Ectodermal cell (in vitro differentiated cells): Measurements from ENCODE around the gene NDUFAF8.

Experiments used
- H3K27ac ChIP-seq: 2 replicates; pipeline ENCODE4 v1.7.0; 2013; ENCODE audit warnings: mild to moderate bottlenecking, low read depth, low read length; ENCODE audit not compliant: insufficient read depth, poor library complexity, severe bottlenecking
- H3K27me3 ChIP-seq: 2 replicates; pipeline ENCODE4 v1.7.0; 2013; ENCODE audit warnings: mild to moderate bottlenecking, low read length; ENCODE audit not compliant: insufficient read depth, control insufficient read depth, poor library complexity, severe bottlenecking
- H3K36me3 ChIP-seq: one replicate; pipeline ENCODE4 v1.7.0; 2013; ENCODE audit warnings: low read length; ENCODE audit not compliant: control insufficient read depth, insufficient read depth
- H3K4me1 ChIP-seq: one replicate; pipeline ENCODE4 v1.7.0; 2013; ENCODE audit warnings: low read length; ENCODE audit not compliant: control insufficient read depth, insufficient read depth
- H3K4me3 ChIP-seq: 2 replicates; pipeline ENCODE4 v1.7.0; 2013; ENCODE audit warnings: low read depth, low read length, control low read depth; ENCODE audit not compliant: insufficient read depth
- H3K9me3 ChIP-seq: 2 replicates; pipeline ENCODE4 v1.7.0; 2013; ENCODE audit warnings: mild to moderate bottlenecking, low read length, moderate library complexity; ENCODE audit not compliant: control insufficient read depth
- WGBS, 2 experiments: methylation state at CpG; one replicate each; pipeline ENCODE4 v1.1.7; 2013; ENCODE audit warnings: missing lambda C conversion rate in 2 of 2; 5-methylcytosine and 5-hydroxymethylcytosine counted together

Gene NDUFAF8

GRCh38 chr17:81202318-81202717, 36.8 kb upstream of the NDUFAF8 start:
- Histone ChIP-seq H3K4me3 (no peak overlapping the region), H3K36me3 (peaks cover 25% of the 10 kb centered on the region), H3K27me3 (no peaks in the 10 kb centered on the region), H3K9me3 (no peaks in the 10 kb centered on the region), H3K4me1 (no peaks in the 10 kb centered on the region), H3K27ac (no peak overlapping the region)
- 93 to 94% methylated on average over 10 of the region's 10 CpGs for WGBS, 2 experiments

GRCh38 chr17:81203136-81203535, 36.0 kb upstream of the NDUFAF8 start:
- Histone ChIP-seq H3K36me3 (peaks cover 21% of the 10 kb centered on the region), H3K9me3 (no peaks in the 10 kb centered on the region), H3K4me1 (no peaks in the 10 kb centered on the region), H3K27ac (no peak overlapping the region), H3K4me3 (no peak overlapping the region), H3K27me3 (no peaks in the 10 kb centered on the region)
- WGBS, 2 experiments, result 95 to 97% methylated on average over 20 of the region's 20 CpGs

GRCh38 chr17:81204578-81204977, 34.5 kb upstream of the NDUFAF8 start:
- WGBS, 2 experiments, result 85 to 86% methylated on average over 10 of the region's 10 CpGs
- H3K4me1 ChIP-seq, result no peaks in the 10 kb centered on the region
- H3K4me3 ChIP-seq, result no peak overlapping the region
- H3K36me3 ChIP-seq, result peaks cover 11% of the 10 kb centered on the region
- H3K27me3 ChIP-seq, result no peaks in the 10 kb centered on the region
- no peak overlapping the region for H3K27ac ChIP-seq
- no peaks in the 10 kb centered on the region for H3K9me3 ChIP-seq

GRCh38 chr17:81206166-81206565, 33.0 kb upstream of the NDUFAF8 start:
- Histone ChIP-seq H3K4me3 (no peak overlapping the region), H3K4me1 (no peaks in the 10 kb centered on the region), H3K27ac (no peak overlapping the region), H3K27me3 (no peaks in the 10 kb centered on the region), H3K9me3 (no peaks in the 10 kb centered on the region), H3K36me3 (peaks cover 10% of the 10 kb centered on the region)
- 93% methylated on average over 4 of the region's 4 CpGs for WGBS, 2 experiments

- no peaks in the 10 kb centered on the region for H3K4me1 ChIP-seq
- no peak overlapping the region for H3K27ac ChIP-seq
- 95% methylated on average over 12 of the region's 12 CpGs for WGBS, 2 experiments
- H3K9me3 ChIP-seq, result no peaks in the 10 kb centered on the region
- no peaks in the 10 kb centered on the region for H3K27me3 ChIP-seq
- H3K4me3 ChIP-seq, result no peak overlapping the region
- H3K36me3 ChIP-seq, result peaks cover 10% of the 10 kb centered on the region
Measured at GRCh38 chr17:81206657-81207056, 32.5 kb upstream of the NDUFAF8 start.

- Histone ChIP-seq H3K36me3 (peaks cover 10% of the 10 kb centered on the region), H3K4me1 (no peaks in the 10 kb centered on the region), H3K27ac (no peak overlapping the region), H3K9me3 (no peaks in the 10 kb centered on the region), H3K4me3 (no peak overlapping the region), H3K27me3 (no peaks in the 10 kb centered on the region)
- WGBS, 2 experiments, result 94 to 95% methylated on average over 21 of the region's 21 CpGs
Measured at GRCh38 chr17:81207610-81208581, 31.2 kb upstream of the NDUFAF8 start.

GRCh38 chr17:81208651-81209050, 30.5 kb upstream of the NDUFAF8 start:
- no peak overlapping the region for H3K27ac ChIP-seq
- no peaks in the 10 kb centered on the region for H3K4me1 ChIP-seq
- H3K27me3 ChIP-seq, result no peaks in the 10 kb centered on the region
- WGBS, 2 experiments, result 94 to 96% methylated on average over 10 of the region's 10 CpGs
- H3K9me3 ChIP-seq, result no peaks in the 10 kb centered on the region
- peaks cover 7% of the 10 kb centered on the region for H3K36me3 ChIP-seq
- H3K4me3 ChIP-seq, result no peak overlapping the region

- no peak overlapping the region for H3K4me3 ChIP-seq
- no peaks in the 10 kb centered on the region for H3K9me3 ChIP-seq
- no peaks in the 10 kb centered on the region for H3K4me1 ChIP-seq
- H3K27ac ChIP-seq, result no peak overlapping the region
- H3K36me3 ChIP-seq, result peaks cover 7% of the 10 kb centered on the region
- H3K27me3 ChIP-seq, result no peaks in the 10 kb centered on the region
- WGBS, 2 experiments, result 95 to 96% methylated on average over 16 of the region's 16 CpGs
Measured at GRCh38 chr17:81209141-81209540, 30.0 kb upstream of the NDUFAF8 start.

- Histone ChIP-seq H3K27ac (no peak overlapping the region), H3K9me3 (no peaks in the 10 kb centered on the region), H3K4me1 (no peaks in the 10 kb centered on the region), H3K27me3 (no peaks in the 10 kb centered on the region), H3K36me3 (no peaks in the 10 kb centered on the region), H3K4me3 (no peak overlapping the region)
- 93 to 94% methylated on average over 10 of the region's 10 CpGs for WGBS, 2 experiments
Measured at GRCh38 chr17:81210466-81210865, 28.7 kb upstream of the NDUFAF8 start.

- no peaks in the 10 kb centered on the region for H3K4me1 ChIP-seq
- no peaks in the 10 kb centered on the region for H3K36me3 ChIP-seq
- H3K4me3 ChIP-seq, result no peak overlapping the region
- no peaks in the 10 kb centered on the region for H3K27me3 ChIP-seq
- 79% methylated on average over 14 of the region's 14 CpGs for WGBS, 2 experiments
- no peaks in the 10 kb centered on the region for H3K9me3 ChIP-seq
- H3K27ac ChIP-seq, result no peak overlapping the region
Measured at GRCh38 chr17:81210868-81211267, 28.2 kb upstream of the NDUFAF8 start.
